Hippocampal formation (tissue), 2 donors: ENCODE measurements around the gene BRMS1L.
"Not testable (repeated sequence)": the region's sequence is repeated elsewhere in the genome, so short reads cannot be mapped to it uniquely, and the experiment has no call there.

ENCODE experiments used
- DNase-seq, 2 donors: peaks; one replicate each; lab custom pipeline; 2025; lab: John Stamatoyannopoulos, UW

BRMS1L gene

DNA sequence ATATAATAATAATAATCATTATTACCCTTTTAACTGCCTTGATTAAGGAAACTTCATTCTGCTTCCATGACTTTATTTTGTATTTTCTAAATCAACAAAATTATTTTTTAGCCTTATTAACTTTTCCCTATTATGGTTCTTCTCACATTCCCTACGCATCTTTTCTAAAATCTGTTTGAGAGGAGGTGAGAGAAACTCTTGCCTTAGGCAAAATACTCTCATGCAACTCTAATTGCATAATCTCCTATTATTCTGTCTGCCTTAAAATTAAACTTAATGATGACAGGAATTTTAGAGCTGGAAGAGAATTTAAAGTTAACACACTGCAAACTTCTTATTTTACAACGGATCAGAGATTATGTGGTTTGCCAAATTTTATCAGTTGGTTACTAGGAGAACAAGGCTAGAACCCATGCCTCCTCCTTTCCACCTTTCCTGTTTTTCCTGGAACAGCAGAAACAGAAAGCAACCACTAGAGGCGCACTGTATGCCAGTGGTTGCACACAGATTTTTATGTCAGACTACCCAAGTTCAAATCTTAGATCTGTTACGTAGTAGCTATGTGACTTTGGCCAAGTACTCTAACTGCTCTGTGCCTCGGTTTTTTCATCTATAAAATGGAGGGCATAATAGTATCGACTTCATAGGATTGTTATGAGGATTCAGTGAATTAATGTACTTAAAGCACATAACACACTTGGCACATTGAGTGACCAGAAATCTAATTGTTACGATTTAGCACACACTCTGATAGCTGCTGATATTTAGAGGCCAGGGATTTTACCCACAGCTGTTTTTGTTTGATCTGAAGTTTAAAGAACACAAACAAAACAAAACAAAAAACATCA lies 4.3 kb upstream of the BRMS1L start:
- DNase-seq, result no peak

DNA sequence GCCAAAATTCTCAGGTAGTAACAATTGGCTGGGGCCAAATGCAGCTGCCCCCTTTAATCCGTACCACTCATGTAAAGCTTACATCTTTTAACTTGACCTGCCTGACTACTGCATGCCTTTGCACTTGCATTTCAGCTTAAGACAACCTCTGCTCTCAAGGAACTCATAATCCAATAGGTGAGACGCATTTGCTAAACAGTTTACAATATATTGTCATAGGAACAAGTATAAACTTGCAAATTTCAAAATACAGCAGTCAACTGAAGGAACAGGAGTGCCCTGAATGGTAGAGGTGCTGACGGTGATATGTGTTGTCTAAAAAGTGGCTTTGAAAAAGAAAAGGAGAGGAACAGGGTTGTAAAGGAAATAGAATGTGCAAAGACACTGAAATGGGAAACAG lies 3.6 kb upstream of the BRMS1L start:
- DNase-seq, result no peak

DNA sequence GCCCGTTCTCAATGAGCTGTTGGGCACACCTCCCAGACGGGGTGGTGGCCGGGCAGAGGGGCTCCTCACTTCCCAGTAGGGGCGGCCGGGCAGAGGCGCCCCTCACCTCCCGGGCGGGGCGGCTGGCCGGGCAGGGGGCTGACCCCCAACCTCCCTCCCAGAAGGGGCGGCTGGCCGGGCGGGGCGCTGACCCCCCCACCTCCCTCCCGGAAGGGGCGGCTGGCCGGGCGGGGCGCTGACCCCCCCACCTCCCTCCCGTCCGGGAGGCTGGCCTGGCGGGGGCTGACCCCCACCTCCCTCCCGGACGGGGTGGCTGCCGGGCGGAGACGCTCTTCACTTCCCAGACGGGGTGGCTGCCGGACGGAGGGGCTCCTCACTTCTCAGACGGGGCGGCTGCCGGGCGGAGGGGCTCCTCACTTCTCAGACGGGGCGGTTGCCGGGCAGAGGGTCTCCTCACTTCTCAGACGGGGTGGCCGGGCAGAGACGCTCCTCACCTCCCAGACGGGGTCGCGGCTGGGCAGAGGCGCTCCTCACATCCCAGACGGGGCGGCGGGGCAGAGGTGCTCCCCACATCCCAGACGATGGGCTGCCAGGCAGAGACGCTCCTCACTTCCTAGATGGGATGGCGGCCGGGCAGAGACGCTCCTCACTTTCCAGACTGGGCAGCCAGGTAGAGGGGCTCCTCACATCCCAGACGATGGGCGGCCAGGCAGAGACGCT lies 1.5 kb upstream of the BRMS1L start:
- DNase-seq, result not testable (repeated sequence)

DNA sequence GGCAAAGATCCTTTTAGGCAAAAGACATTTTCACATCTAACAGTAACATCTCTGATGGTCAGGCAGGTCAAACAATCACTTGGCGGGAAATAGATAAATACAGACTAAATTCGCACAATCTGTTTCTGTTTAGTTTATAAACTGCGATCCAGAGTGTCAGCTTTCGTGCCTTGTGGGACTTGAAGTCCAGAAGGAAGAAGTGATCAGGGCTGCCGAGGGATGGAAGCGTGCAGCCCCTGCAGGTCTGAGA lies 245 bp upstream of the BRMS1L start:
- no peak for DNase-seq

DNA sequence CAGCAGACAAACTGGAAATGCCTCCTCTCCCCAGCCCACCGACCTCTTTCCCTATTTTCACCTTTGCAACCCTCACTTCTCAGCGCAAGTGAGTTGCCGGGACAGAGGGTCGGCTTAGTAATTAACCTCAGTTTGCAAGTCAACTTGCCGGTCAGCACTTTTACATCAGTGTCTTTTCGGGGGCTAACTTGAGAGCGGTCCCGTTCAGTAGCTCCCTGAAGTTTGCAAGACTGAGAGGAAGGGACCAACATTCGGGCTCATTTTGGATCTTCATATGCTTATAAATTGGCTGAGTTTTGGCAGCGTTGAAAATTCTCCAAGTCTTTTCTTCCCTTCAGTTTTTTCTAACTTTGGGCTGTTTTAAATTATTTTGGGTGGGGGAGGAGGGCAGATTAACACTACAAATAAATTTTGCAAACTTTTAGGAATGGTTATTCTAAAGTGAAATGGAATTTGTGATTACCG lies 846 bp downstream of the BRMS1L start:
- no peak for DNase-seq

DNA sequence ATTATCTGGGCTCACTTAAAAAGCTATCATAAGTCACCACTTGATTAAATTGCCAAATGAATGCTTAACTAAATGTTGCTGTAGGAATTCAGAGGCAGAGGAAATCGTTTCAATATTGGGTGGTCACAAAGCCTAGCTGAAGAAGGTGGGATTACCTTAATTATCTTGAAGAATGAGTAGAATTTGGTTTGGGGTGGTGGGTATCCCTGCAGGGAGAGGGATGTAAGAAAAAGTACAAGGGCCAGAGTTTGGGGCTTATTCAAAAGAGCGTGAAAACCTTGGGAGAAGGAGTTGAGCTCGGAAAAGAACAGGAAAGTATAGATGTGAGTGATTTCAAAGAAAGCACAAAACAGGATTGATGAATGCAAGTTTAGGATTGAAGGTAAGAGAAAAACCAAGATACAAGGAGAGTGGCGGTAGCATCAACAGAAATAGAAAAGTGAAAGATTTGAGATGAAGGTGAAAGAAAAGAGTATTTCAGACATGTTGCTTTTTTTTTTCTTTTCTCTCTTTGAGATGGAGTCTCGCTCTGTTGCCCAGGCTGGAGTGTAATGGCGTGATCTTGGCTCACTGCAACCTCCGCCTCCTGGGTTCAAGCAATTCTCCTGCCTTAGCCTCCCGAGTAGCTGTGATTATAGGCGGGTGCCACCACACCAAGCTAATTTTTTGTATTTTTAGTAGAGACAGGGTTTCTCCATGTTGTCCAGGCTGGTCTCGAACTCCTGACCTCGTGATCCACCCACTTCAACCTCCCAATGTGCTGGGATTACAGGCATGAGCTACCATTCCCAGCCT lies 1.7 kb downstream of the BRMS1L start:
- DNase-seq, result no peak

DNA sequence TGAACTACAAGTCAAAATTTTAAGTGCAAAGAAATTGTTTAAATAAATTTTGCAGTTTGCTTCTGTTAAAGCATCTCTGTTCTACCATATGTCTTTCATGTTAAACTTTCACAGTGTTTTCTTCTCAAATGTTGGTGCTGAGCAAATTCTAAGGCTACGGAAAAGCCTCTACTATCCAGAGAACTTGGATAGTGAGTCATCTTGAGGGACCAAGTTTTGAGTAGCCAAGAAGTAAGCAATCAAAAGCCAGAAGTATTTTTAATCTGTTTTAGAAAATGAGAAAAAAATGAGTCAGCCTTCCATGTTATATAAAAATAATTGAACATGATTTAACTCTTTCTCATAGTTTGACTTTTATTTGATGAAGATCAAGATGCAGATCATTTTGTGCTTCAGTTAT lies 3.3 kb downstream of the BRMS1L start:
- no peak for DNase-seq

DNA sequence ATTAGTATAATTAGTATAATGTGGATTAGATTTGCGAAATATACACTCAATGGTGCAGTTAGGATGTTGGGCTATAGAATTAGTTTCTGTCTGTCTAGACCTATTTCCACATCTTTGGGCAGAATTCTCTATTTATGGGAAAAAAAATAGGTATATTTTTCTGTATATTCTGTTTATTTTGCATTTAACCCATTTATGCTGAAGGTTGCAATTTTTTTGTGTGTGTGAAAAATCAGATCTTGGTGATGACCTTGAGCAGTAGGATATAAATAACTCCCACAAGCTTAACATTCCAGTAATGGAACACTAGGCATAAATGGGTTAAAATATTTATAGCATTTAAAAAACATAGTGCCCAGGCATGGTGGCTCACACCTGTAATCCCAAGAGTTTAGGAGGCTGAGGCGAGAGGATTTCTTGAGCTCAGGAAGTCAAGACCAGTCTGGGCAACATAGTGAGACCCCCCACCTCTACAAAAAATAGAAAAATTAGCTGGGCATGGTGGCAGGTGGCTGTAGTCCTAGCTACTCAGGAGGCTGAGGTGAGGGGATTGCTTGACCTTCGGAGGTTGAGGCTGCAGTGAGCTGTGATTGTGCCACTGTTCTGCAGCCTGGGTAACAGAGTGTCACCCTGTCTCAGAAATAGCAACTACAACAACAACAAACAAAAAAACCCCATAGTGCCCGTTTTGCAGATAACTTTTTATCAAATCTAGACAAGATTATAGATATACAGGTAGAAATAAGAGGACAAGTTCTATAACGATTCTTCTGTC lies 9.3 kb downstream of the BRMS1L start:
- DNase-seq, result no peak

DNA sequence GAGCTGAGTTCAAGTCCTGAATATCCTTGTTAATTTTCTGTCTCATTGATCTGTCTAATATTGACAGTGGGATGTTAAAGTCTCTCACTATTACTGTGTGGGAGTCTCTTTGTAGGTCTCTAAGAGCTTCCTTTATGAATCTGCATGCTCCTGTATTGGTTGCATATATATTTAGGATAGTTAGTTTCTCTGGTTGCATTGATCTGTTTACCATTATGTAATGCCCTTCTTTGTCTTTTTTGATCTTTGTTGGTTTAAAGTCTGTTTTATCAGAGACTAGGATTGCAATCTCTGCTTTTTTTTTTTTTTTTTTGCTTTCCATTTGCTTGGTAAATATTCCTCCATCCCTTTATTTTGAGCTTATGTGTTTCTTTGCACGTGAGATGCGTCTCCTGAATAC lies 15.6 kb downstream of the BRMS1L start:
- not testable (repeated sequence) for DNase-seq

DNA sequence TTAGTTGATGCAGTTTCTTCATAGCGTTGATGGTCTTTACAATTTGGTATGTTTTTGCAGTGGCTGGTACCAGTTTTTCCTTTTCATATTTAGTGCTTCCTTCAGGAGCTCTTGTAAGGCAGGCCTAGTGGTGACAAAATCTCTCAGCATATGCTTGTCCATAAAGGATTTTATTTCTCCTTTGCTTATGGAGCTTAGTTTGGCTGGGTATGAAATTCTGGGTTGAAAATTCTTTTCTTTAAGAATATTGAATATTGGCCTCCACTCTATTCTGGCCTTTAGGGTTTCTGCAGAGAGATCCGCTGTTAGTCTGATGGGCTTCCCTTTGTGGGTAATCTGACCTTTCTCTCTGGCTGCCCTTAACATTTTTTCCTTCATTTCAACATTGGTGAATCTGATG lies 16.1 kb downstream of the BRMS1L start:
- not testable (repeated sequence) for DNase-seq

DNA sequence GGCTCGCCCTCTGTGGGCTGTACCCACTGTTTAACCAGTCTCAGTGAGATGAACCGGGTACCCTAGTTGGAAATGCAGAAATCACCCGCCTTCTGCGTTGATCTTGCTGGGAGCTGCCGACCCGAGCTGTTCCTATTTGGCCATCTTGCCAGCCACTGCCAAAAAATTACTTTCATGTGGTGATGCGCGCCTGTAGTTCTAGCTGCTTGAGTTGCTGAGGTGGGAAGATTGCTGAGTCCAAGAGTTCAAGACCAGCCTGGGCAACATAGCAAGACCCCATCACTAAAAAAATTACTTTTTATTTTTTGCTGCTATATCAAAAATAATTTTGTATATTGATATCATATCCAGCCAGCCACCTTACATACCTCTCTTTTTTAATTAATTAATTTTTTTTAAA lies 18.4 kb downstream of the BRMS1L start:
- DNase-seq, result no peak

DNA sequence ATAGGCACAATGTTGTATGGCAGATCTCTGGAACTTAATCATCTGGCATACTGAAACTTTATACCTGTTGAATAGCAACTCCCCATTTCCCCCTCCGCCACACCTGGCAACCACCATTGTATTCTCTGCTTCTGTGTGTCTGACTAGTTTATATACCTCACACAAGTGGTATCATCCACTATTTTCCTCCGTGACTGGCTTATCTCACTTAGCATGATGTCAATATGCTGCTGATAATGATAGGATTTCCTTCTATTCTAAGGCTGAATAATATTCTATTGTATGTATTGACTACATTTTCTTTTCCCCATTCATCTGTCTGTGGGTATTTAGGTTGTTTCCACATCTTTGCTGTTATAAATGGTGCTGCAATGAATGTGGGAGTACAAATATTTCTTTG lies 21.5 kb downstream of the BRMS1L start:
- DNase-seq, result no peak

DNA sequence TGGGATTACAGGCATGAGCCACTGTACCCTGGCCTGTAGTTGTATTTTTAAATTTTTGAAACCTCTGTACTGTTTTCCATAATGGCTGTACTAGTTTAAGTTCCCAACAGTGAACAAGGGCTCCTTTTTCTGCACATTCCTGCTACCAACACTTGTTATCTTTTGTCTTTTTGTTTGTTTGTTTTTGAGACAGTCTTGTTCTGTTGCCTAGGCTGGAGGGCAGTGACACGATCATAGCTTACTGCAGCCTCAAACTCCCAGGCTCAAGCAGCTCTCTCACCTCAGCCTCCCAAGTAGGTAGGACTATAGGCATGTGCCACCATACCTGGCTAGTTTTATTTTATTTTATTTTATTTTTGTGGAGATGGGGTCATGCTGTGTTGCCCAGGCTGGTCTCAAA lies 23.0 kb downstream of the BRMS1L start:
- DNase-seq, result no peak

DNA sequence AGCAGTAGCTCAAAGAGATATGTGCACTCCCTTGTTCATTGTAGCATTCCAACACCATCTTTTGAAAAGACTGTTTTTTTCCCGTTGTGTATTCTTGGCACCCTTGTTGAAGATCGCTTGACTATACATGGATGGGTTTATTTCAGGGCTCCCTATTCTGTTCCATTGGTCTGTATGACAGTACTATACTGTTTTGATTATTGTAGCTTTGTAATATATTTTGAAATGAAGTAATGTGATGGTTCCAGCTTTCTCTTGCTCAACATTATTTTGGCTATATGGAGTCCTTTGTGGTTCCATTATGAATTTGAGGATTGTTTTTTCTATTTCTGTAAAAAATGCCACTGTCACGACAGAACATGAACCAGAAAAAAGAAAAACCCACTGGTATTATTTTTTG lies 25.7 kb downstream of the BRMS1L start:
- DNase-seq, result no peak

DNA sequence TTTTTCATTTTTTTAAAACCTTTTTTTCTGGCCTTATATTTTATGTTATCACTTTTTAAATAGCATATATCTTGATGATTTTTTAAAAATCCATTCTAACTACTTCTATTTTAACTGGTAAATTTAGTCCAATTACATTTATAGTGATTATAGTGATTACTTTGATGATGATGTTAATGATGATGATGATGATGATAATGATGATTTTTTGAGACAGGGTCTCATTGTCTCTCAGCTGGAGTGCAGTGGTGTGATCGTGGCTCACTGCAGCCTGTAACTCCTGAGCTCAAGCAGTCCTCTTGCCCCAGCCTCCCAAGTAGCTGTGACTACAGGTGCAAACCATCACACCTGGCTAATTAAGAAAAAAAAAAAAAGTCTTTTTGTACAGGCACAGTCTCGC lies 27.1 kb downstream of the BRMS1L start:
- no peak for DNase-seq

DNA sequence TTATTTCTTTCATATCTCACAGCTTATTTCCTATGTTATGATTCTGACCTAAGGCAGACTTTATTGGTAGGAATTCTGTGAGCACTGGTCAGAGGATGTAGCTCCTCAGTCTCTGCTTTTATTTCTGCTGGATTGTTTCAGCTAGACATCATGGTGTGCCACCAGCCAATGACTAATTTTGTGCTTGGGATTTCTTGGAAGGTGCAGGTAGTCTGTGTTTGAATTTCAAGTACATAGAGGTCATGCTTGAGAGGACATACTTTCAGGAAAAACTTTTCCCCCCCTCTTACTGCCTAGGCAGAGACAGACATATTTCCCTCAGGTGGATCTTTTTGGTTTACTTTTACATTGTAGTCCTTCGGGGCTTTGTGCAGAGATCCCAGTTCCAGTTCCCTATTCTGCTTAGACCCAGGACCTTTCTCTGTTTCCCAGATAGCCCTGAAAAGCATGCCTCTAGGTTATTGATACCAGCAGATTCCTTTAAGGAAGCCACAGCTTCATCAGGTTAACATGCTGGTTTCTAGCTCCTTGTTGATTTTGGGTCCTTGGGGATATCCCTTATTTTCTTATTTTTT lies 28.6 kb downstream of the BRMS1L start:
- DNase-seq, result no peak

DNA sequence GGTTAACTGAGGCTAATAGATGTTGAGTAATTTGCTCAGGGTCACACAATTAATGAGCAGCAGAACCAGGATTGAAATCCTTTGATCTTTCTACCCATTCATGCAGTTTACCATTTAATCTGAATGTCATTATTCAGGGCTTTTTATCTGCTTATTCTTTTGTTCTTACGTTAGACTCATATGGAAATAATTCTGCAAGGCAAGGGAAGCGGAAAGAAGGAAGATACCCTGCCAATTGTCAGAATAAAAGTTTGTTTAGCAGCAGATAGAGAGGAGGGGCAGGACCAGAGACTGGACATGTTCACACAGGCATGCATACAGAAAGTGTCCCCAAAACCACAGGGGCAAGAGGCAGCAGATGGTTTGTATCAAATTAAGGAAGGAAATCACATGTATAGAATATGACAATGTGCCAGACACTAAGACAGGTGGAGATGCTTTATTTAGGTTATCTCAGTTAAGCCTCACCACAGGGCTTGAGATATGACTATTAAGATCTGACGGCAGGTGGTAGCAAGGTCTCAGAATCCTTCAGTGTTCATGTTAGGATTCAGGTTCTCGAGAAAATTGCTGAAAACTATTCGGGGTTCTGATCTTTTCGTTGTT lies 29.8 kb downstream of the BRMS1L start:
- DNase-seq, result no peak

DNA sequence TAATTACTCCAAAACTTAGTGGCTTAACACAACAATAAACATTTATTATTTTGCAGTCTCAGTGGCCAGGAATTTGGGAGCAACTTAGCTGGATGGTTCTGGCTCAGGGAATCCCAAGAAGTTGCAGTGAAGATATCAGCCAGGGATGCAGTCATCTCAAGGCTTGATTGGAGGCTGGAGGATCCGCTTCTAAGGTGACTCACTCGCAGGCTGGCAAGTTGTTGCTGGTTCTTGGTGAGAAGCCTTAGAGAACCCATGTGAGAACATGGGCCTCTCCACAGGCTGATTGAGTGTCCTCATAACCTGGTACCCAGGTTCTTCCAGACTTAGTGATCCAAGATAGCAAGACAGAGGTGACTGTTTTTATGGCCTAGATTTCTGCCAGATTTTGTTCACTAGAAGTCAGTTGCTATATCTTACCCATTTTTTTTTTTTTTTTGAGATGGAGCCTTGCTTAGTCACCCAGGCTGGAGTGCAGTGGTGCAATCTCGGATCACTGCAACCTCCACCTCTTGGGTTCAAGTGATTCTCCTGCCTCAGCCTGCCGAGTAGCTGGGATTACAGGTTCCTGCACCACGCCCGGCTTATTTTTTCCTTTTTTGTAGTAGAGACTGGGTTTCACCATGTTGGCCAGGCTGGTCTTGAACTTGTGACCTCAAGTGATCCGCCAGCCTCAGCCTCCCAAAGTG lies 32.5 kb downstream of the BRMS1L start:
- no peak for DNase-seq

DNA sequence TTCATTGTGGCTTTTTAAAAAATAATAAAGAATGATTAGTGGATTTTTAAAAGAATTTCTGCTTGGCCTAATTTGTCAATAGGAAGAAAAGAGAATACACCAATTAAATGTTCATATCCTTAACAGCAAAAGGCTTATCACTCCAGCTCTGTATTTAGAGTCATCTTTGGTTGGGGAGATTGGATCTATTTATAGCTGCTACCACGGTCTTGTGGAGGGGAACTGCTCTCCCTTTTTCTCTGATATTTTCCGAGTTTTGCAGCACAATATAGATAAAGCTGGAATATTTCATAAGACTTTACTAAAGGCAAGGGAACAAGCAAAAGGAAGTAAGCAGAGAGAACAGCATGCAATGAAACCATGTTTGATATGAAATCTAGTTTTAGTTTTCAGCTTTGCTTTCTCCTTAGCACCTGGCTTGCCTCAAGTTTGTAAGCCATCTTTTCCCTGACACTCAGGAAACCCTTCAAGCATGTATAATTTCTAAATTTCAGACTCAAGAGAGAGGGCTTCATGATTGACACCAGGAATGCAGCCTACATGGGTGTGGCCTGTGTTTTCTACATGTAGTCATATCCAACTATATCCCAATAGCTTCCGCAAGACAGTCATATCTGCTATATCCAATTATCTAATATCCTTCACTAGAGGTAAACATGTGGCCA lies 35.2 kb downstream of the BRMS1L start:
- no peak for DNase-seq
